HCT116 (cell line): ENCODE data around the gene SF3A2. TPM values are rescaled to one million over a fixed set of nuclear protein-coding genes. Genes with fewer than 3 reads are reported as not detected.

Experiments
- ATAC-seq: fragments of 200-7000 bp; cut with Tn5 transposase; 2 replicates; pipeline ENCODE4 v1.9.1; 2020; ENCODE audit warnings: mild to moderate bottlenecking, moderate library complexity
- BruUV-seq: library from RNA; stranded (reverse); fragments of 400-500 nt; replicated peaks from 2 replicates; lab custom pipeline; 2021; lab: Mats Ljungman, UMichigan
- CTCF ChIA-PET: fragments of 300-600 bp; sonication (Branson Sonifier 250); formaldehyde crosslinking; loops from one replicate; lab custom pipeline; 2021; ENCODE audit warnings: antibody characterized with exemption; lab: Charles Lee
- POLR2A ChIA-PET: fragments of 300-600, 350-600 bp; sonication (Branson Sonifier 250); formaldehyde crosslinking; loops from one replicate; lab custom pipeline; 2021; ENCODE audit warnings: antibody characterized with exemption; lab: Charles Lee
- RAD21 ChIA-PET, 2 experiments: fragments of 300-600 bp; sonication (Branson Sonifier 250); formaldehyde crosslinking; loops; one replicate each; lab custom pipeline; 2023; ENCODE audit warnings: low total read pairs in 2 of 2; ENCODE audit not compliant: uncharacterized antibody in 2 of 2, unreplicated experiment in 2 of 2, low non-redundant PET in 1 of 2; lab: Charles Lee
- DNase-seq: peaks from one replicate; pipeline ENCODE4 v3.0.0-alpha.2; 2010; ENCODE audit warnings: low read depth, low spot score
- H2AFZ ChIP-seq: fragments of 200-600 bp; shearing (Covaris generic), sonication (generic); 2 replicates; pipeline ENCODE4 v1.6.1; 2017; ENCODE audit warnings: low read depth, mixed run types, mixed read lengths, antibody characterized with exemption, low read length; ENCODE audit not compliant: poor library complexity, severe bottlenecking
- H3K27ac ChIP-seq: 2 replicates; pipeline ENCODE4 v1.5.1; 2012; ENCODE audit warnings: low read depth, low read length
- H3K27me3 ChIP-seq: fragments of 200-600 bp; sonication (generic); 2 replicates; pipeline ENCODE4 v1.6.1; 2016; ENCODE audit warnings: mixed run types, low read length, mixed read lengths; ENCODE audit not compliant: insufficient read depth
- H3K36me3 ChIP-seq, 2 experiments: fragments of 200-500 bp in 1 of 2; fragments of 200-600 bp in 1 of 2; sonication (Bioruptor generic) in 1 of 2; sonication (generic) in 1 of 2; 2 replicates each; pipeline versions ENCODE4 v1.5.1 to v1.6.1; 2014 to 2016; ENCODE audit warnings: low read length in 2 of 2, inconsistent platforms in 1 of 2, mixed read lengths in 1 of 2, mixed run types in 1 of 2; ENCODE audit not compliant: insufficient read depth in 2 of 2, control insufficient read depth in 1 of 2
- H3K4me1 ChIP-seq, 2 experiments: fragments of 200-600 bp in 1 of 2; sonication (generic) in 1 of 2; 2 replicates each; pipeline versions ENCODE4 v1.5.1 to v1.6.1; 2012 to 2017; ENCODE audit warnings: low read length in 2 of 2, inconsistent platforms in 1 of 2, mild to moderate bottlenecking in 1 of 2, mixed read lengths in 1 of 2, mixed run types in 1 of 2, moderate library complexity in 1 of 2; ENCODE audit not compliant: insufficient read depth in 2 of 2, control insufficient read depth in 1 of 2
- H3K4me2 ChIP-seq: fragments of 200-600 bp; sonication (generic); 2 replicates; pipeline ENCODE4 v1.6.1; 2017; ENCODE audit warnings: mixed run types, low read length, mixed read lengths
- H3K4me3 ChIP-seq, 2 experiments: fragments of 200-600 bp in 1 of 2; sonication (generic) in 1 of 2; replicated peaks in 1 of 2; 2 replicates each; pipeline ENCODE4 v1.5.1; 2011 to 2016; ENCODE audit warnings: low read length in 2 of 2, control low read depth in 1 of 2, low read depth in 1 of 2, mild to moderate bottlenecking in 1 of 2, mixed read lengths in 1 of 2, mixed run types in 1 of 2
- H3K79me2 ChIP-seq: fragments of 200-600 bp; sonication (generic); 2 replicates; pipeline ENCODE4 v1.6.1; 2017; ENCODE audit warnings: mild to moderate bottlenecking, mixed run types, low read length, moderate library complexity, mixed read lengths; ENCODE audit not compliant: insufficient read depth
- H3K9ac ChIP-seq: fragments of 200-600 bp; sonication (generic); 2 replicates; pipeline ENCODE4 v1.6.1; 2016; ENCODE audit warnings: low read length, mixed read lengths
- H3K9me2 ChIP-seq: fragments of 200-600 bp; sonication (generic), shearing (Covaris generic); 2 replicates; pipeline ENCODE4 v1.6.1; 2017; ENCODE audit warnings: mixed run types, mild to moderate bottlenecking, moderate library complexity; ENCODE audit not compliant: insufficient read depth
- H3K9me3 ChIP-seq, 2 experiments: fragments of 200-500 bp in 1 of 2; fragments of 200-600 bp in 1 of 2; sonication (Bioruptor generic) in 1 of 2; sonication (generic) in 1 of 2; 2 replicates each; pipeline ENCODE4 v1.6.1; 2014 to 2017; ENCODE audit warnings: low read length in 2 of 2, mixed read lengths in 2 of 2, inconsistent platforms in 1 of 2, low read depth in 1 of 2, mild to moderate bottlenecking in 1 of 2, mixed run types in 1 of 2, moderate library complexity in 1 of 2; ENCODE audit not compliant: control insufficient read depth in 1 of 2, insufficient read depth in 1 of 2
- H4K20me1 ChIP-seq: fragments of 200-600 bp; sonication (generic), shearing (Covaris generic); 2 replicates; pipeline ENCODE4 v1.6.1; 2017; ENCODE audit warnings: mixed run types, mild to moderate bottlenecking, moderate library complexity; ENCODE audit not compliant: insufficient read depth
- ATF3 ChIP-seq: IDR thresholded peaks from 2 replicates; pipeline ENCODE4 v1.6.1; 2012
- CTCF ChIP-seq, 3 experiments: fragments of 200-600 bp in 1 of 3; sonication (generic) in 1 of 3; IDR thresholded peaks in 2 of 3; conservative IDR thresholded peaks in 1 of 3; 2 replicates each; pipeline ENCODE4 v1.5.1; 2012 to 2017; ENCODE audit warnings: low read depth in 2 of 3, low read length in 2 of 3, antibody characterized with exemption in 1 of 3, borderline replicate concordance in 1 of 3, control low read depth in 1 of 3, mild to moderate bottlenecking in 1 of 3, mixed read lengths in 1 of 3, mixed run types in 1 of 3, moderate library complexity in 1 of 3; ENCODE audit not compliant: insufficient read depth in 1 of 3
- ELF1 ChIP-seq: IDR thresholded peaks from 2 replicates; pipeline ENCODE4 v1.6.1; 2012; ENCODE audit warnings: low read depth, borderline replicate concordance
- EZH2 ChIP-seq: fragments of 200-600 bp; sonication (generic); IDR thresholded peaks from 2 replicates; pipeline ENCODE4 v1.6.1; 2017; ENCODE audit warnings: antibody characterized with exemption, mixed run types
- JUND ChIP-seq: IDR thresholded peaks from 2 replicates; pipeline ENCODE4 v1.6.1; 2012
- MAX ChIP-seq: IDR thresholded peaks from 2 replicates; pipeline ENCODE4 v1.6.1; 2012
- POLR2A ChIP-seq: IDR thresholded peaks from 2 replicates; pipeline ENCODE4 v1.7.0; 2011; ENCODE audit warnings: borderline replicate concordance; ENCODE audit not compliant: insufficient read depth, insufficient read length; ENCODE audit errors: extremely low read depth
- RAD21 ChIP-seq: IDR thresholded peaks from 2 replicates; pipeline ENCODE4 v1.6.1; 2012; ENCODE audit warnings: low read depth, mild to moderate bottlenecking
- REST ChIP-seq: IDR thresholded peaks from 2 replicates; pipeline ENCODE4 v1.6.1; 2012; ENCODE audit warnings: low read depth
- SP1 ChIP-seq: IDR thresholded peaks from 2 replicates; pipeline ENCODE4 v1.6.1; 2012; ENCODE audit warnings: low read depth
- YY1 ChIP-seq: IDR thresholded peaks from 2 replicates; pipeline ENCODE4 v1.6.1; 2011; ENCODE audit warnings: low read length, low read depth, moderate library complexity, mild to moderate bottlenecking; ENCODE audit not compliant: insufficient replicate concordance; ENCODE audit errors: extremely low read depth
- ZBTB33 ChIP-seq: IDR thresholded peaks from 2 replicates; pipeline ENCODE4 v1.6.1; 2011; ENCODE audit warnings: mild to moderate bottlenecking, low read length, moderate library complexity; ENCODE audit not compliant: insufficient replicate concordance; ENCODE audit errors: extremely low read depth
- ZFX ChIP-seq: fragments of 450-650 bp; IDR thresholded peaks from 2 replicates; pipeline ENCODE4 v1.6.1; 2017
- intact Hi-C: fragments of 100-400 bp; cut with micrococcal nuclease; formaldehyde crosslinking; loops from 2 replicates; pipeline ENCODE4 v1.10.0; 2022
- total RNA-seq: library from RNA; stranded (reverse); gene quantifications from one replicate; pipeline ENCODE4 v1.2.1, GENCODE V29; 2021; ENCODE audit not compliant: unreplicated experiment

Gene SF3A2
- total RNA-seq, 1 experiment from 2014 or later = 166 TPM

- H3K9ac ChIP-seq = peak overlapping the region; percentile 99
- DNase-seq (no peak), ATAC-seq (no peak)
- intact Hi-C loops = no loop called here
- H3K4me3 ChIP-seq = peak overlapping the region; percentile 97 to 98
- H3K36me3 ChIP-seq = peaks cover 12 to 28% of the 10 kb centered on the region in 2 experiments; a peak in 2 of 4 replicates
- H3K9me3 ChIP-seq = no peaks in the 10 kb centered on the region
- peaks cover 51% of the 10 kb centered on the region for H3K79me2 ChIP-seq
- H4K20me1 ChIP-seq = peaks cover 18% of the 10 kb centered on the region; the same call in 1 of the 2 replicates
- peaks cover 22 to 52% of the 10 kb centered on the region in 2 experiments for H3K4me1 ChIP-seq
- no peaks in the 10 kb centered on the region for H3K9me2 ChIP-seq
- TF ChIP-seq CTCF (IDR thresholded peaks at IDR 0.05 in 2 of 3, conservative IDR thresholded peaks at IDR 0.05 in 1 of 3; ENCODE audit: borderline replicate concordance in 1 of 3, insufficient read depth in 1 of 3, low read depth in 2 of 3, low read length in 2 of 3) = no peak
- TF ChIP-seq MAX = no peak
- TF ChIP-seq ATF3 = no peak
- no peak for TF ChIP-seq EZH2
- TF ChIP-seq ELF1 = no peak
- TF ChIP-seq YY1 = no peak
- TF ChIP-seq ZFX = no peak
- no peak for TF ChIP-seq RAD21
- no peak for TF ChIP-seq REST
- no peak for TF ChIP-seq ZBTB33
- no peak for TF ChIP-seq JUND
- TF ChIP-seq SP1 = no peak
- TF ChIP-seq POLR2A = no peak
- H2AFZ ChIP-seq = no peak overlapping the region
- peak overlapping the region; percentile 98 for H3K27ac ChIP-seq
- RAD21 ChIA-PET = no interaction called here
- POLR2A ChIA-PET = interaction anchor here (0.8 to 1.3 kb wide), 4 partner anchors 8 to 129 kb away, joined by 3 to 4 read pairs (median 4); no protein-coding TSS in a partner anchor
- no TSS peak for BruUV-seq
- CTCF ChIA-PET = interaction anchor here (1.4 kb wide), 1 partner anchor 9 kb away, joined by 4 read pairs; no protein-coding TSS in a partner anchor
- H3K4me2 ChIP-seq = peak overlapping the region; percentile 76
- H3K27me3 ChIP-seq = no peaks in the 10 kb centered on the region
Measured at GRCh38 chr19:2270157-2270422, 33.5 kb downstream of the SF3A2 start.
